ENCODE results near the gene CREB5.
A peak's percentile ranks its signal among the peaks of the same experiment; 100 is the strongest.

The CREB5 gene

DNA sequence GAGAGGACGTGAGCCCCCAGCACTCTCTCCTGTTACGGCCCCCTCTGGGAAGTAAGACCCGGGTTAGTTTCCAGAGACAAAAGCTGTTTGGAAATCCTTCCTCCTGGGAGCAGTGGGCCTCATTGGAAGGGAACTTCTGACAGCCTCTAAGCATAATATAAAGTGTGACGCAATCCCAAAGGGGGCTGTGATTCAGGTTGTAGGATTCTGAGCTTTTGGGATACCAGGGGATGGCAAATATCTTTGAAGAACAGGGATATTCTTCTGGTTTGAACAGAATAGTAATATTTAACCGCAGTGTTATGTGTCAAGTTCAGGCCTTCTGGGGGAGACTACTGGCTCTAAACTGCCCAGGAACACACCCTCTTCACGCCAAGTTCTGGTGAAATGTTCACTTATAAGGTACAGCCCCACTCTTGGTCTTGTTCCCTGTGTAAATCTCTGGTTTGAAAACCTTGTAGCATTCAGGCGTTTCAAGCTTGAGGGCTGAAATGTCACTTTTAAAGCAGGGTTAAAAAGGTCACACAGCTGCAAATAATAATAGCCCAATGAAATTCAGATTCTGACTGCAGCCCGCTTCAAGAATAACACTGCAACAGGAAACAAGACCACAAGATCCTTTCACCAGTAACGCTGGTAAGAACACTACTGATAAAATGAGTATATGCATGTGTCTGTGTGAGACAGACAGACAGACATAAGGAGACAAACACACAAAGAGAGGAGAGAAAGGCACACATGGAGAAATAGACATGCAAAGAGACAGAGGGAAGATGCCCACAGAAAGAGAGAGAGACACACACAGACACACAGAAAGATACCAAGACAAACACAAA is 69.0 kb downstream of the CREB5 start:
- peak; percentile 33 for DNase-seq

DNA sequence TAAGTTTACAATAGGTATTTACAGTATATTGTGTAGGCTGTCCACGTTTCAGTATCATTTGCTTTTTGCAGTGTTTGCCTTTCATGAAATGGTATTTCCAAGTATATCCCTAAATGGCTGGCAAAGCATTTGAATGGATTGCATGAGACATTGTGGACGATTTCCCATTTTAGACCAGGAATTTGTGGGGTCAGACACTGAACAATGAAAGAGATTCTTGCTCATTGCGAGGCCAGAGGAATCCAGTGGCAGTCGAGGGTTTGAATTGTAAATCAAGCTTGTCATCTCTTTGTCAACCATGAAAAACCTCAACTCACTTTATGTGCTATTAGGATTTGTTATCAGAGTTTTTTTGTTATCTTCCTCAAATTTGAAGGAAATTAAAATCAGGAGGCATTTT is 70.8 kb downstream of the CREB5 start:
- DNase-seq: no peak

- DNase-seq: peak; percentile 42
Observed at GRCh38 chr7:28483908-28484605, 71.7 kb downstream of the CREB5 start.

- DNase-seq: no peak
Observed at GRCh38 chr7:28484606-28484935, 72.3 kb downstream of the CREB5 start.

- DNase-seq: no peak
Observed at GRCh38 chr7:28487487-28487886, 75.2 kb downstream of the CREB5 start.

GRCh38 chr7:28488061-28488791 is 75.9 kb downstream of the CREB5 start:
- DNase-seq: no peak

- DNase-seq: no peak
Observed at GRCh38 chr7:28490831-28491230, 78.5 kb downstream of the CREB5 start.

DNA sequence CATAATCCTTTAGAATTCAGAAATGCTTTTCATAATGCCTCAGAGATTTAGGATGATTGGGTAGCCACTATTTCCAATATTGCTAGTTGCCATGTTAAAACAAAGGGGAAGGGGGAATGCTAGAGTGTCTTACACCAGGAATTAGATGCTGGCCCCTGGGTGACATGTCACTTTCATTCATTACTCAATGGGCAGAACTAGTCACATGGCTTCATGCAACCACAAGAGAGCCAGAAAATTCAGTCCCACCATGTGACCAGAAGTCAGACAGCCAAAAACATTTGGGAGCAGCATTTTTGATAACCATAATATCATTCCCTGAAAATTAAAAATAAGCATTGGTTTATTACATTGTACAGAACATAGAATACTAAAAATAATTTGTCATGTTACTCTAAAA is 81.2 kb downstream of the CREB5 start:
- DNase-seq: no peak

GRCh38 chr7:28497009-28497408 is 84.7 kb downstream of the CREB5 start:
- no peak for DNase-seq

DNA sequence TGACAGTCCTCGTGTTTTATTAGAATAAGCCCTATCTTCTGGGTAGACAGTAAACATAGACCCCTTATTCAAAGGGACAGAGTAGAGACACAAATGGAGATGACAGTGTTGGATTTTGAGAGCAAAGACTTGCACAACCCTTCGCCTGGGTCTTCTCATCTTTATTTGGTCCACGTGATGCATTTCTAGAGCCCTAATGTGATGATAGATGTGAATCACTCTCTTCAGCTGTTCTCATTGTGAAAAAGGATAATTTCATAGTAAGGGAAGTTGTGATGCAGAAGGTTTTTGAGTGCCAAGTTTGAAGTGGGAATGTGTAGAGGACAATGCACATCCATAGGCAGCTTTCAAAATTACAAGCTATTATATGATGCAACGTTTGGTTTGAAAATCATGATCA is 86.3 kb downstream of the CREB5 start:
- no peak for DNase-seq

- no peak for DNase-seq
Observed at GRCh38 chr7:28500138-28500537, 87.8 kb downstream of the CREB5 start.

DNA sequence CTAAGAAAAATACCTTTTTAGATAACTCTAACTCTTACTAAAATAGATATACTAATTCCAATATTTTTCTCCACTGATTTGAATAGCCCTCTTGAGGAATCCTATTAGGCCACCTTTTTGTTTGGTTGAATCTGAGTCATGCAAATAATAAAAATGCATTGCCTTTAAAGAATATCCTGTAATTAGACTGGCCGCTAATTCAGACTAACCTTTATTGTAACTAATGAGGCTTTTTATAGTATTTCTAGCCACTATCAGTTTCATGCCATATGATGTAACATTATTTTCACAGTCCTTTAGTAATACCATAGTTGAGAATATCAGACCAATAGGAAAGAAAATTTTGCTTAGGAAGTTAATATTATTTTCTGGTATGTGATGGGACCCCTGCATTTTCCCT is 90.1 kb downstream of the CREB5 start:
- DNase-seq: no peak

DNA sequence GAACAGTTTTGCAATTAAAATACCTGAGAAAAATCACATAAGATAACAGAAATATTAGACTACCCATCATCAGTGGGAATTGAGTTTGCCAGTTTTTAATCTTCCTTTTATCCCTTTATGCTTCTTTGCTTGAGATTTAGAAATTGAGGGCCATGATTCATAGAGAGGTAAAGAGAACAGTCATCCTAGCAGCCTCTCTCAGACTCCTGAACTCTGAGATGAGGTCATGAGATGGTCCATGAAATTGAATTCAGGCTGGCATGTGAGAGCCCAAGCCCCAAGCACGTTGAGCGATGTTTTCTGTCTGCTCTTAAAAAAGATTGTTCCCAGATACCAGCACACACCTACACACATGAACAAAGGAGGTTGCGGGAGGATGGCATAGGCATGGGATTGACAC is 91.1 kb downstream of the CREB5 start:
- DNase-seq: no peak

- no peak for DNase-seq
Observed at GRCh38 chr7:28505014-28505413, 92.7 kb downstream of the CREB5 start.

DNA sequence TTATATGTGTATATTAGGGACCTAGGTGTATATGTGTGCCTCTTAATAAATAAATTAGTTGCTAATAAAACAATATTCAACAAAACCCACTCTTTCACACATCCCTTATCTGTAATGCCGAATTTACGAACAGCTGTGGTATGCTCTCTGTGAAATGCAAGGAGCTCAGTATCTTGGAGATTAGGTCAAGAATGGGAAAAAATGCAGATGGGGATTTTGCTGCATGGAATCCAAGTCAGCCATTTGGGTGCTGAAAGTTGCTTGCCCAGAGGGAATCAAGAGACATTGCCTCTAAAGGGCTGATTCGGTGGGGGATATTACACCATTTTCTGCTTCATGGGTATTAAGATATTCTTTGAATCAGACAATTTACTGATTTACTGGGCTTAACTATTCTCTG is 93.5 kb downstream of the CREB5 start:
- DNase-seq: no peak

GRCh38 chr7:28507525-28508282 is 95.4 kb downstream of the CREB5 start:
- no peak for DNase-seq

DNA sequence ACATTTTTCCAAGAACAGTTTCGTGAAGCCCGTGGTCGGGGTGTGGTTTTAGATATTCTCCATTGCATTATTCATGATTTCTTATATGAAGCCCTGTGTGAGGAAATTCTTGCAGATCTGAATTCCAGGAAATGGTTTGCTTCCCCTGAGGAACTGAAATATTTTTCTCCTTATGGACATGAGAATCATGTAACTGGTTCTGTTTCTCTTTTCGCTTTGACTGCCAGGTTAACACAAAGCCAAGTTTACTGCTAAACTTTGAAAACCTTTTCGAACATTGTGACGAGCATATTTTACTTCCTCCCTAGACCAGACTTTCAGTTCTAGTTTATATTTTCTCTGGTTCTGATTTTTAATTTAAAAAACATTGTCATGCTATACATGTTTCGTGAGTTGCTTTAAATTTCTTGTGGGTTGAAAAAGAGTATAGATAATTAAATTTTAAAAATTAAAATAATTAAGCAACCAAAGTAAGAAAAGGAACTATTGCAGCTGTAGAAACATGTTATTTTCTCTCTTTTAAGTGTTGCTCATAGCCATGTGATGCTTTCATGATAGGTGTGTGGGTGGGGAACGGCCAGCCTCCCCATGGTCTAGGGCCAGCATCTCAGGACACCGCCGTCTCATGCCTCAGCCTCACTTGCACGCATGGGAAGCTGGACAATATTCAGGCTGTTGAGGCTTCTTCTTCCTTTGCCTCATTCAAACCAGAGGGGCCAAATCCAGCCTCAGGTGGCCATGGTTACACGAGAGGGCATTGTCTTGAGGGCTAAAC is 97.1 kb downstream of the CREB5 start:
- DNase-seq: peak; percentile 49

DNA sequence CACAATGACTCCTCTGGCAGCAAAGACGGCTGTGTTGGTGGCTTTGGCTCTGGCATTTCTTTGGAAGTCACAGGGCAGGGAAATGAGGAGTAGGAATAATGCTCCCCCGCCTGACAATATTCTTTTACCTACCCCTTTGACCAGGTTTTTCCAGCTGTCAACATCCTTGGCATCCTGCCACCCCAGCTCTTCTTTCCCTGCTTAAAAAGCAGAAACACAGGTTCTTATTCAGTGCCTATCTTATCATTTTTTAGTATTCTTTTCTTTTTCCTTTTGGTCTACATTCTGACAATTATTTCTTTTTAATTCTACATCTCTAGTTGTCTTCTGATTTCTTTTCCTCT is 97.7 kb downstream of the CREB5 start:
- no peak for DNase-seq

- no peak for DNase-seq
Observed at GRCh38 chr7:28512668-28513440, 100.5 kb downstream of the CREB5 start.

- no peak for DNase-seq
Observed at GRCh38 chr7:28516390-28517172, 104.3 kb downstream of the CREB5 start.

DNA sequence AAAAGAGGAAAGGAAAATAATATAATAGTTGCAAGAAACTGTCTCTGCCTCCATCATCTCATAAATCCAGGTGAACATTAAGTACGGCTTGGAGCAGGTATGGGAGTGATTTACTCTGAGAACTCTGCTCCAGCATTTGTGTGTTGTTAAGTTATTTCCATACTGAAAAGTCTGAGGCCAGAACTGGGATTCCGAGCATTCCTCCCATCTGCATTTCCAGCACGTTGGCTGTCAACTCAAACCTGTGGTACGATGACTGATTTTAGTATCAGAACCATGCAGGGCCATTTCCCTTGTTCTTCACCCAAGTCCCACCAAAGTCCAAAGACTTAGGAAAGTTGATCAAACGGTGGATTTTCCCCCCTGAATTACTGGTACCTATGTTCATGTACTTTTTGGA is 104.9 kb downstream of the CREB5 start:
- DNase-seq: no peak
